Vagina (tissue), 2 donors: ENCODE results near the gene NINJ1.

Experiments
- POLR2A ChIP-seq, 2 donors: fragments of 450-650 bp; IDR thresholded peaks; one replicate each; pipeline ENCODE4 v1.6.1; 2017; ENCODE audit warnings: antibody characterized with exemption in 2 of 2, mild to moderate bottlenecking in 2 of 2, moderate library complexity in 2 of 2
- POLR2AphosphoS5 ChIP-seq, 2 donors: sonication (generic); formaldehyde crosslinking; IDR thresholded peaks; one replicate each; pipeline ENCODE4 v1.9.0; 2017; ENCODE audit warnings: antibody characterized with exemption in 2 of 2, mild to moderate bottlenecking in 2 of 2, low read depth in 1 of 2; ENCODE audit not compliant: insufficient read depth in 1 of 2
- TF ChIP-seq, protein P1 (sequence below), 3 experiments: fragments of 450-650 bp in 2 of 3; fragments of 200-600 bp in 1 of 3; sonication (generic) in 1 of 3; IDR thresholded peaks; one replicate each; pipeline ENCODE4 v1.5.1; 2017 to 2019; ENCODE audit warnings: antibody characterized with exemption in 3 of 3, mild to moderate bottlenecking in 2 of 3, moderate library complexity in 2 of 3

DNA sequence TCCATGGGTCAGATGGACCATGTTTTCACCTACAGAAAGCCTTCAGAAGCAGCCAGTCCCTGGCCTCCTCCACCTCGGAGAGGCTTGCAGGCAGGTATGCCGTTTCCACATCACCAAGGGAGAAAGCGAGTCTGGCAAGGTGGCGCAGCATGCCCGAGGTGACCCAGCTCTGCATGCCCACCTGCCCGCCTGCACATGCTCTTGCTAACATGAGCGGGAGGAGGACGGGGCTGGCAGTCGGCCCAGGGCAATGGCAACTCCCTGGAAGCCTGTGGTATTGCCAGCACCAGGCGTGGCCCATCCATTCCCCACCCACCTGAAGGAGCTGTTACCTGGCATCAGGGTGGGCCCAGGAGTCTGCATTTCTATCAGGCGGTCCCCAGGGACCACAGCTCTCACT is 3.3 kb upstream of the NINJ1 start:
- TF ChIP-seq POLR2AphosphoS5 (IDR thresholded peaks at IDR 0.05; ENCODE audit: insufficient read depth in 1 of 2, low read depth in 1 of 2) = no peak
- TF ChIP-seq, protein P1, sequence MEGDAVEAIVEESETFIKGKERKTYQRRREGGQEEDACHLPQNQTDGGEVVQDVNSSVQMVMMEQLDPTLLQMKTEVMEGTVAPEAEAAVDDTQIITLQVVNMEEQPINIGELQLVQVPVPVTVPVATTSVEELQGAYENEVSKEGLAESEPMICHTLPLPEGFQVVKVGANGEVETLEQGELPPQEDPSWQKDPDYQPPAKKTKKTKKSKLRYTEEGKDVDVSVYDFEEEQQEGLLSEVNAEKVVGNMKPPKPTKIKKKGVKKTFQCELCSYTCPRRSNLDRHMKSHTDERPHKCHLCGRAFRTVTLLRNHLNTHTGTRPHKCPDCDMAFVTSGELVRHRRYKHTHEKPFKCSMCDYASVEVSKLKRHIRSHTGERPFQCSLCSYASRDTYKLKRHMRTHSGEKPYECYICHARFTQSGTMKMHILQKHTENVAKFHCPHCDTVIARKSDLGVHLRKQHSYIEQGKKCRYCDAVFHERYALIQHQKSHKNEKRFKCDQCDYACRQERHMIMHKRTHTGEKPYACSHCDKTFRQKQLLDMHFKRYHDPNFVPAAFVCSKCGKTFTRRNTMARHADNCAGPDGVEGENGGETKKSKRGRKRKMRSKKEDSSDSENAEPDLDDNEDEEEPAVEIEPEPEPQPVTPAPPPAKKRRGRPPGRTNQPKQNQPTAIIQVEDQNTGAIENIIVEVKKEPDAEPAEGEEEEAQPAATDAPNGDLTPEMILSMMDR (IDR thresholded peaks at IDR 0.05) = no peak
- TF ChIP-seq POLR2A (IDR thresholded peaks at IDR 0.05) = no peak
